GM12875 (cell line): Measurements from ENCODE around the gene TBX4.

Experiments used
- H3K4me3 ChIP-seq: one replicate; pipeline ENCODE4 v1.5.1; 2011; ENCODE audit warnings: low read depth, low read length, control low read depth
- TF ChIP-seq, protein P1 (sequence below): IDR thresholded peaks from 2 replicates; pipeline ENCODE4 v1.5.1; 2011; ENCODE audit warnings: low read depth, mild to moderate bottlenecking, control low read depth, inconsistent platforms, low read length, moderate library complexity, borderline replicate concordance; ENCODE audit not compliant: insufficient read depth

The TBX4 gene

DNA sequence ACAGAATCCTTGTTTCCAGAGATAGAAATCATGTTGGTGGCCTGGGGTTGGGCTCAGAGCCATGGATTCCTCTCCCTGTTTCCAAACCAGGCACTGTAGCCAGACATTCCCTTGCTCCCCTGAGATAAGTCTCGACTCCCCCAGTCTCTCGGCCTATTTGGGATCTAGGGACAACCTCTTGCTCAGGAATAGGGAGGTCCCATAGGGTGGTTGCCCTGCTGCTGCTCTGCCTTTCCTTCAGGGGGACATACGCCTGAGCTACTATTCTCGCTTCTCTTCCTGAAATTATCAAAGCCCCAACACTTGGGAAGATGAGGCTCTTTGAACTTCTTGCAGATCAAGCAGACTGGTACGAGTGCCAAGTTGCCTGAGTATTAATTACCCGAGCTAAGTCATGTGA lies 58.0 kb downstream of the TBX4 start:
- TF ChIP-seq, protein P1, sequence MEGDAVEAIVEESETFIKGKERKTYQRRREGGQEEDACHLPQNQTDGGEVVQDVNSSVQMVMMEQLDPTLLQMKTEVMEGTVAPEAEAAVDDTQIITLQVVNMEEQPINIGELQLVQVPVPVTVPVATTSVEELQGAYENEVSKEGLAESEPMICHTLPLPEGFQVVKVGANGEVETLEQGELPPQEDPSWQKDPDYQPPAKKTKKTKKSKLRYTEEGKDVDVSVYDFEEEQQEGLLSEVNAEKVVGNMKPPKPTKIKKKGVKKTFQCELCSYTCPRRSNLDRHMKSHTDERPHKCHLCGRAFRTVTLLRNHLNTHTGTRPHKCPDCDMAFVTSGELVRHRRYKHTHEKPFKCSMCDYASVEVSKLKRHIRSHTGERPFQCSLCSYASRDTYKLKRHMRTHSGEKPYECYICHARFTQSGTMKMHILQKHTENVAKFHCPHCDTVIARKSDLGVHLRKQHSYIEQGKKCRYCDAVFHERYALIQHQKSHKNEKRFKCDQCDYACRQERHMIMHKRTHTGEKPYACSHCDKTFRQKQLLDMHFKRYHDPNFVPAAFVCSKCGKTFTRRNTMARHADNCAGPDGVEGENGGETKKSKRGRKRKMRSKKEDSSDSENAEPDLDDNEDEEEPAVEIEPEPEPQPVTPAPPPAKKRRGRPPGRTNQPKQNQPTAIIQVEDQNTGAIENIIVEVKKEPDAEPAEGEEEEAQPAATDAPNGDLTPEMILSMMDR = no peak
- no peak overlapping the region for H3K4me3 ChIP-seq

DNA sequence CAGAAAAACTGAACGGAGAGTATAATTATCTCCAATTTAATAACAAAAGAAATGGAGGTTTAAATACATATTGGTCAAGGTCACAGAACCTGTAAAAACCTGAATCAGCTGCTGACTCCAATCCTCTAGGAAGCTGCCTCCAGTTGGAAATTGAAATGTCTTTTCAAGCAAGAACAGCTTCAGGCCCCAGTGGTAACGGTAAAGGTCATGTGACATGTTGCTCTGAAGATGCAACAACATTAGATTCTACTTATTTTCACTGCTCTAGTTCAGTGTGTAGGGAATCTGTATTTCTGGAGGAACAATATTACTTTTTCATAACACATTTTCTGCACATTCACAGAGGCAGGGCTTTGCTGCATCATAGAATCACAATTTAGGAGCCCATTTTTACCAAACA lies 58.8 kb downstream of the TBX4 start:
- TF ChIP-seq, protein P1 = no peak
- no peak overlapping the region for H3K4me3 ChIP-seq

DNA sequence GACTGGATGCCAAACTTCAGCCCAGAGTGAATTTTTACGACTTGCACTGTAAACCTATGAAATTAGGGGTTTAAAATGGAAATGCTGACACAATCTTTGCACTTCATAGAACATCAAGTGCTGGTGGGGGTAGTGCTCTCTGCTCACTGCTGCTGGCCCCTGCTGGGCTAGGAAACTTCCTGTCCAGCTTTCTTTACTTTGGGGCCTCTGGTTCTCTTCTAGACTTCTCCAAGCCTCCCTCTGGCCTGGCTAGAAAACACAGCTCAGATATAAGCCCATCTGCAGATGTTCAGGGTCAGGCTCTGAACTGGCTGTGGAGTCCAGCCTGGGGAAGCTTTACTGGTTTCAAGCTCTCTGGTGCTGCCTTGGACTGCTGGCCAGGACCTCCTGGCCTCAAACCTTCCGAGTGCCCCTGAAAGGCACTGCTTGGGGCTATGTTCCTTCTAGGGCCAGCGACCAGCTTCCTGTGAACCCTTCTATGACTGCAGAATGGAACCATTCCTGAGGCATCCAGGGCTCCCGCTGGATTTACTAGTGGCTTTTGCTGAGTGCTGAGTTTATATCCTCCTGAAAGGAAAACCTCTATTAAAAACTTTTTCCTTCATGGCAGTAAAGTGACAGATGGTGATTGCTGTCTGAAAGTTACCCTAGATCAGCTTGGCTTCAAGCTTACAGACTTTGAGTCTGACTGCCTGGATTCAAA lies 59.4 kb downstream of the TBX4 start:
- no peak overlapping the region for H3K4me3 ChIP-seq
- TF ChIP-seq, protein P1 = no peak

DNA sequence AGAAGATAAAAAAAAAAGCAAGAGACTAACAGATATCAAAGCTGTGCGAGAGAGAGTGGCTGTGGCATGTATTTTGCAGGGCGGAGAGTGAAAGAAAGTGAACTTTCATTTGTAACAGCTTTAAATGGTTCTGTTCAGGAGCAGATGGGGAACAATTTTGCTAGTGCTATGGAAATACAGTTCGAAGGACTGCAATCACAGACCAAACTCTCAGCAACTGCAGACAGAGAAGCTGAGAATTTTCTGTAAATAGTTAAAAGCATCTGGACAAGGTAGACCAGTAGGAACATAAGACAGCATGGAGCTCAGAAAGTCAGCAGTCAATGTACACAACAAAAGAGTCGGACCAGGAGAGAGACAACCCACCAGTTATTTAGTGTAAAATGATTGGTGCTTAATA lies 62.3 kb downstream of the TBX4 start:
- no peak overlapping the region for H3K4me3 ChIP-seq
- TF ChIP-seq, protein P1 = no peak

DNA sequence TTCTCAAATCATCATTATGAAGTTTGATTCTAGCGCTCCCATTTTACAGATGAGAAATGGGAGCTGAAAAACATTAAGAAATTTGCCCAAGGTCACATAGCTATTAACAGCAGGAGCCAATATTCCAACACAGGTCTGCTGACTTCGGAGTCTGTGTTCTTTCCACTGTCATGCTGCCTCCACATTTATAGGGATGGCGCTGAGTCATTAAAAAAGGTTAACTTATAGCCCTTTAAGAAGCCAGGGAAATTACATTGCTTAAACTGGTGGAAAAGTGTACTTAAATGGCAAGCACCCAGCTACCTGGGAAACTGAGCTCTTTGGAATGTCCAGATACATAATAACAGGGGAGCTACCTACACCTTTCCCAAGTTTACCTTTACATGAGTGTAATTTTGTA lies 65.0 kb downstream of the TBX4 start:
- TF ChIP-seq, protein P1 = no peak
- H3K4me3 ChIP-seq = no peak overlapping the region

DNA sequence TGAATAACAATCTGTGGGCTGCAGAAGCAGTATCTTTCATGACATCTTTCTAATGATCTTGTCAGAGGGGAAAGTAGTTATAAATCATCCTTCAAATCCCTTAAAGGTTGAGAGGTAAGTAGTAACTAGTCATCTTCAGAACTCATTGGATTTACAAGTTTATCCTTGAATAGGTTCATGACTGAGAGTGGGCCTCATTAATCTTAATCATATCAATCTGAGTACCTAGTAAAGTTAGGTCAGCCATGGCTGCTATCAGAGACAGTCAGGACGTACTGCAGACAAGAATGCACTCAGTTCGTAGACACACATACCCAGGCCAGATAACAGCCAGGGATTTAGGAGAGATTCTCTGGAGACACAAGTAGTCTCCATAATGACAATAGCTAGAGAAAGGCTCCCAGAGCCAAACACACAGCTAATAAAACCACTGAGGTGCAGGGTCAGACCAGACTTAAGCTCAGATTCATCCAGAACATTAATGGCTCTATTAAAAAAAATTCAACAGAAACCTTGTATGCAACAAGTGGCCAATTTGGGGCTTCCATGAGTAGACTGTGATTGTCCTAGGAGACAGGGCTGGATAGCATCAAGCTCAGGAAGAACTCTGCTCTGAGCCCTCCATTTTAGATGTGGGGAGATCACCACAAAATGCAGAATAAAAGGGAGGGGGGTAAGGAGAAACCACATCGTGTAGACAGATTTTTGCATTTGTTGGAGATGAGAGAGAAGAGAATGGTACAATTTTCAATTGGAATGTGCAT lies 65.8 kb downstream of the TBX4 start:
- TF ChIP-seq, protein P1 = no peak

DNA sequence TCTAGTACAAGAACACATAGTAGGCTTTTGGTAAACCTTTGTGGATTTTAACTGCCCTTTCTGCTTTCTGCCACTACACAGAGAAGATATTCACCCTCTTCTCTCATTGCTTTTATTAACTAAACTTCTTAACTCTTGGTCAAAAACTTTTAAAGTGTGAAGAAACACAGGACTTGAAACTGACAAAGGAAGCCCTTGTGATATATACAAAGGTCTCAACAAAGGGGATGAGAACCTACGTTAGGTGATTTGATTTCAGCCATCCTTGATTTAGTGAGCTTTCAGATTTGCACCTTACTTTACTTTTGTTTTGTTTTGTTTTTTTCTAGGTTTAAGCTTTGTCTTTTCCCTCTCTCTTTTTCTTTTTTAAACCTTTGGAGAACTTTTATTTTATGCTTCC lies 66.9 kb downstream of the TBX4 start:
- TF ChIP-seq, protein P1 = no peak
- no peak overlapping the region for H3K4me3 ChIP-seq

More for the DNA sequence above, 65.8 kb downstream of the TBX4 start:
- H3K4me3 ChIP-seq = no peak overlapping the region
